Measurements from ENCODE around the gene TES. TPM values are rescaled to one million over a fixed set of nuclear protein-coding genes. Genes with fewer than 3 reads are reported as not detected.

Gene TES
- total RNA-seq, 6 experiments from 2014 or later, result 6.0 to 22.3 (median 12.5) TPM

- TF ChIP-seq CTCF (IDR thresholded peaks at IDR 0.05) (no peak), POLR2A (IDR thresholded peaks at IDR 0.05) (no peak)
- peak in 2 of 4 donors; percentile 36 to 98 for ATAC-seq
- DNase-seq, result no peak
- WGBS (ENCODE audit: insufficient coverage, low coverage, low lambda C conversion rate, missing lambda C conversion rate), result 47% methylated on average over 5 of the region's 5 CpGs
- Histone ChIP-seq H3K27ac (no peak overlapping the region), H3K36me3 (no peaks in the 10 kb centered on the region), H3K9me3 (no peaks in the 10 kb centered on the region), H3K4me3 (no peak overlapping the region), H3K27me3 (no peaks in the 10 kb centered on the region), H3K4me1 (no peaks in the 10 kb centered on the region)
- intact Hi-C loops (cut with DNase I), result no loop called here
Observed at GRCh38 chr7:116305485-116306408, 95.4 kb downstream of the TES start.

- DNase-seq (no peak), ATAC-seq (no peak)
- intact Hi-C loops (cut with DNase I), result no loop called here
- Histone ChIP-seq H3K9me3 (no peaks in the 10 kb centered on the region), H3K27ac (no peak overlapping the region), H3K27me3 (no peaks in the 10 kb centered on the region), H3K4me3 (no peak overlapping the region), H3K4me1 (no peaks in the 10 kb centered on the region), H3K36me3 (no peaks in the 10 kb centered on the region)
- 46% methylated on average over 2 of the region's 2 CpGs for WGBS (ENCODE audit: insufficient coverage, low coverage, low lambda C conversion rate, missing lambda C conversion rate)
- TF ChIP-seq POLR2A (IDR thresholded peaks at IDR 0.05) (no peak), CTCF (IDR thresholded peaks at IDR 0.05) (no peak)
Observed at GRCh38 chr7:116306409-116307048, 96.2 kb downstream of the TES start.

GRCh38 chr7:116307253-116307652, 96.9 kb downstream of the TES start:
- TF ChIP-seq CTCF (IDR thresholded peaks at IDR 0.05), result no peak
- no peak for TF ChIP-seq POLR2A (IDR thresholded peaks at IDR 0.05)
- intact Hi-C loops (cut with DNase I), result no loop called here
- Histone ChIP-seq H3K27me3 (no peaks in the 10 kb centered on the region), H3K4me1 (no peaks in the 10 kb centered on the region), H3K4me3 (no peak overlapping the region), H3K27ac (no peak overlapping the region), H3K36me3 (no peaks in the 10 kb centered on the region), H3K9me3 (no peaks in the 10 kb centered on the region)
- no peak for DNase-seq
- no peak for ATAC-seq

Other genes starting within 250 kb of the TES start
- 1 to 10 TPM in 5 of 6 experiments, under 1 TPM in 1; 0.95 to 5.4 (median 2.4) TPM for gene TFEC, start 179.8 kb upstream of the TES start, total RNA-seq

All from right lobe of liver (tissue), 6 donors.